ENCODE measurements around the gene CARD8.
A peak's percentile ranks its signal among the peaks of the same experiment; 100 is the strongest.

CARD8 gene

GRCh38 chr19:48210005-48210404, 45.7 kb downstream of the CARD8 start:
- no peak for TF ChIP-seq CTCF (IDR thresholded peaks at IDR 0.05; ENCODE audit: low read depth, low read length, missing control alignments)
- no peak overlapping the region for H3K4me3 ChIP-seq (ENCODE audit: low read depth, low read length)
- DNase-seq (ENCODE audit: low read depth) = no peak

- DNase-seq (ENCODE audit: low read depth) = no peak
- H3K4me3 ChIP-seq (ENCODE audit: low read depth, low read length) = no peak overlapping the region
- TF ChIP-seq CTCF (IDR thresholded peaks at IDR 0.05; ENCODE audit: low read depth, low read length, missing control alignments) = no peak
Measured at GRCh38 chr19:48206397-48207093, 49.2 kb downstream of the CARD8 start.

GRCh38 chr19:48203794-48204628, 51.7 kb downstream of the CARD8 start:
- H3K4me3 ChIP-seq (ENCODE audit: low read depth, low read length) = peak overlapping the region; percentile 61
- no peak for TF ChIP-seq CTCF (IDR thresholded peaks at IDR 0.05; ENCODE audit: low read depth, low read length, missing control alignments)

GRCh38 chr19:48203222-48203793, 52.4 kb downstream of the CARD8 start:
- H3K4me3 ChIP-seq (ENCODE audit: low read depth, low read length) = peak overlapping the region; percentile 61
- no peak for TF ChIP-seq CTCF (IDR thresholded peaks at IDR 0.05; ENCODE audit: low read depth, low read length, missing control alignments)
- no peak for DNase-seq (ENCODE audit: low read depth)

More at GRCh38 chr19:48203794-48204628, 51.7 kb downstream of the CARD8 start:
- peak; percentile 86 for DNase-seq (ENCODE audit: low read depth)

- DNase-seq (ENCODE audit: low read depth) = no peak
- no peak overlapping the region for H3K4me3 ChIP-seq (ENCODE audit: low read depth, low read length)
- TF ChIP-seq CTCF (IDR thresholded peaks at IDR 0.05; ENCODE audit: low read depth, low read length, missing control alignments) = no peak
Measured at GRCh38 chr19:48196933-48197665, 58.6 kb downstream of the CARD8 start.

- TF ChIP-seq CTCF (IDR thresholded peaks at IDR 0.05; ENCODE audit: low read depth, low read length, missing control alignments) = no peak
- H3K4me3 ChIP-seq (ENCODE audit: low read depth, low read length) = no peak overlapping the region
- DNase-seq (ENCODE audit: low read depth) = no peak
Measured at GRCh38 chr19:48196321-48196763, 59.4 kb downstream of the CARD8 start.
